DND-41 (cell line): ENCODE results near the gene GYPA.

Source experiments
- EZH2 ChIP-seq: IDR thresholded peaks from 3 replicates; pipeline ENCODE4 v1.6.1; 2012; ENCODE audit warnings: borderline replicate concordance, low read depth, mild to moderate bottlenecking, moderate library complexity, low read length, inconsistent platforms; ENCODE audit not compliant: severe bottlenecking
- TF ChIP-seq, protein P1 (sequence below): IDR thresholded peaks from 2 replicates; pipeline ENCODE4 v1.5.1; 2012; ENCODE audit warnings: borderline replicate concordance, low read length, moderate library complexity, mild to moderate bottlenecking; ENCODE audit not compliant: poor library complexity, severe bottlenecking; ENCODE audit errors: extremely low read depth

DNA sequence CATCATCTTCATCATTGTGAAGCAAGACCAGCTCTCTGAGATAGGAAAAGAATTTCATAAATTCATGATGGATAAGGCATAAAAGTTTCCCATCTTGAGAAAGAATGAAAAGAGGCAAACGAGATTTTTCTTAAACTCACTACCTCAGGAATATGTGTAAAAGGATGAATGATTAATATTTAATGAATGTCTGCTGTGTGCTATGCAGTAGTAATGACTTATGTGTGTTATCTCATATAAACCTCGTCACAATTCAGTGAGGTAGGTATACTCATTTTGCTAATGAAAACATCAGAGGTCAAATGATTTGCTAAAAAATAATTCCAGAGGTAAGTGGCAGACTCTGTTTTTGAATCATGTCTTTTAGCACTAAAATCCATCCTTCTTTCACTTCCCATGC lies 42.6 kb upstream of the GYPA start:
- TF ChIP-seq, protein P1, sequence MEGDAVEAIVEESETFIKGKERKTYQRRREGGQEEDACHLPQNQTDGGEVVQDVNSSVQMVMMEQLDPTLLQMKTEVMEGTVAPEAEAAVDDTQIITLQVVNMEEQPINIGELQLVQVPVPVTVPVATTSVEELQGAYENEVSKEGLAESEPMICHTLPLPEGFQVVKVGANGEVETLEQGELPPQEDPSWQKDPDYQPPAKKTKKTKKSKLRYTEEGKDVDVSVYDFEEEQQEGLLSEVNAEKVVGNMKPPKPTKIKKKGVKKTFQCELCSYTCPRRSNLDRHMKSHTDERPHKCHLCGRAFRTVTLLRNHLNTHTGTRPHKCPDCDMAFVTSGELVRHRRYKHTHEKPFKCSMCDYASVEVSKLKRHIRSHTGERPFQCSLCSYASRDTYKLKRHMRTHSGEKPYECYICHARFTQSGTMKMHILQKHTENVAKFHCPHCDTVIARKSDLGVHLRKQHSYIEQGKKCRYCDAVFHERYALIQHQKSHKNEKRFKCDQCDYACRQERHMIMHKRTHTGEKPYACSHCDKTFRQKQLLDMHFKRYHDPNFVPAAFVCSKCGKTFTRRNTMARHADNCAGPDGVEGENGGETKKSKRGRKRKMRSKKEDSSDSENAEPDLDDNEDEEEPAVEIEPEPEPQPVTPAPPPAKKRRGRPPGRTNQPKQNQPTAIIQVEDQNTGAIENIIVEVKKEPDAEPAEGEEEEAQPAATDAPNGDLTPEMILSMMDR: no peak
- no peak for TF ChIP-seq EZH2
